Ishikawa (cell line): ENCODE results near the gene FAM3A.

ENCODE experiments used
- CEBPB ChIP-seq: IDR thresholded peaks from 2 replicates; pipeline ENCODE4 v1.6.1; 2012
- CREB1 ChIP-seq: IDR thresholded peaks from 2 replicates; pipeline ENCODE4 v1.6.1; 2012; ENCODE audit warnings: low read depth
- EGR1 ChIP-seq: IDR thresholded peaks from 2 replicates; pipeline ENCODE4 v1.6.1; 2012
- EP300 ChIP-seq: IDR thresholded peaks from 2 replicates; pipeline ENCODE4 v1.6.1; 2012; ENCODE audit warnings: borderline replicate concordance
- FOXM1 ChIP-seq: IDR thresholded peaks from 2 replicates; pipeline ENCODE4 v1.6.1; 2012; ENCODE audit warnings: low read depth, borderline replicate concordance
- MAX ChIP-seq: IDR thresholded peaks from 2 replicates; pipeline ENCODE4 v1.6.1; 2012
- NFIC ChIP-seq: IDR thresholded peaks from 2 replicates; pipeline ENCODE4 v1.6.1; 2012
- RAD21 ChIP-seq: IDR thresholded peaks from 2 replicates; pipeline ENCODE4 v1.6.1; 2012; ENCODE audit warnings: low read depth
- REST ChIP-seq: IDR thresholded peaks from 2 replicates; pipeline ENCODE4 v1.6.1; 2012; ENCODE audit warnings: low read depth, mild to moderate bottlenecking
- TAF1 ChIP-seq: IDR thresholded peaks from 2 replicates; pipeline ENCODE4 v1.6.1; 2012; ENCODE audit warnings: low read depth, mild to moderate bottlenecking
- TCF12 ChIP-seq: IDR thresholded peaks from 2 replicates; pipeline ENCODE4 v1.6.1; 2012; ENCODE audit warnings: low read depth
- TEAD4 ChIP-seq: IDR thresholded peaks from 2 replicates; pipeline ENCODE4 v1.6.1; 2012
- USF1 ChIP-seq: IDR thresholded peaks from 2 replicates; pipeline ENCODE4 v1.6.1; 2012
- YY1 ChIP-seq: IDR thresholded peaks from 2 replicates; pipeline ENCODE4 v1.6.1; 2012; ENCODE audit warnings: low read depth
- ZBTB7A ChIP-seq: IDR thresholded peaks from 2 replicates; pipeline ENCODE4 v1.6.1; 2012; ENCODE audit warnings: low read depth

FAM3A gene

GRCh38 chrX:154489182-154489581 is 26.9 kb downstream of the FAM3A start:
- TF ChIP-seq TAF1, result no peak
- no peak for TF ChIP-seq MAX
- no peak for TF ChIP-seq EP300
- TF ChIP-seq TEAD4, result no peak
- TF ChIP-seq TCF12, result no peak
- no peak for TF ChIP-seq EGR1
- no peak for TF ChIP-seq CREB1
- no peak for TF ChIP-seq YY1
- no peak for TF ChIP-seq ZBTB7A
- no peak for TF ChIP-seq CEBPB
- no peak for TF ChIP-seq USF1
- TF ChIP-seq NFIC, result no peak
- TF ChIP-seq RAD21, result no peak
- TF ChIP-seq FOXM1, result no peak
- TF ChIP-seq REST, result no peak

GRCh38 chrX:154488336-154489075 is 27.5 kb downstream of the FAM3A start:
- no peak for TF ChIP-seq MAX
- no peak for TF ChIP-seq RAD21
- no peak for TF ChIP-seq EGR1
- no peak for TF ChIP-seq USF1
- no peak for TF ChIP-seq CEBPB
- no peak for TF ChIP-seq FOXM1
- TF ChIP-seq TCF12, result no peak
- no peak for TF ChIP-seq ZBTB7A
- no peak for TF ChIP-seq REST
- TF ChIP-seq NFIC, result no peak
- no peak for TF ChIP-seq YY1
- no peak for TF ChIP-seq TAF1
- TF ChIP-seq CREB1, result no peak
- TF ChIP-seq TEAD4, result no peak

GRCh38 chrX:154487518-154488290 is 28.3 kb downstream of the FAM3A start:
- TF ChIP-seq TAF1, result no peak
- no peak for TF ChIP-seq TEAD4
- no peak for TF ChIP-seq RAD21
- TF ChIP-seq CREB1, result no peak
- no peak for TF ChIP-seq CEBPB
- TF ChIP-seq REST, result no peak
- no peak for TF ChIP-seq ZBTB7A
- no peak for TF ChIP-seq MAX
